Left ventricle myocardium superior (tissue), 1 donor: Measurements from ENCODE around the gene CDPF1. TPM values are rescaled to one million over a fixed set of nuclear protein-coding genes. Genes with fewer than 3 reads are reported as not detected.
"Not testable (repeated sequence)": the region's sequence is repeated elsewhere in the genome, so short reads cannot be mapped to it uniquely, and the experiment has no call there.

ENCODE experiments used
- ATAC-seq: fragments of 200-7000 bp; cut with Tn5 transposase; one replicate; pipeline ENCODE4 v1.9.1; 2020; ENCODE audit warnings: mild to moderate bottlenecking, moderate library complexity
- DNase-seq: peaks from one replicate; pipeline ENCODE4 v3.0.0-alpha.2; 2020
- intact Hi-C: fragments of 100-400 bp; cut with micrococcal nuclease; formaldehyde crosslinking; loops from one replicate; pipeline ENCODE4 v1.11.0; 2022
- total RNA-seq: library from RNA; stranded (reverse); fragmentation: NEBNext Ultra II Directional; extraction: Animal tissue kit (Norgen Biotek cat#: 25700); gene quantifications from one replicate; pipeline ENCODE4 v1.2.1, GENCODE V29; 2021
- donor health status: DM: no; HTN: yes; CAD: no; lungs with severe emphysema.

Gene CDPF1
- total RNA-seq, 1 donor from 2014 or later: 6.2 TPM

DNA sequence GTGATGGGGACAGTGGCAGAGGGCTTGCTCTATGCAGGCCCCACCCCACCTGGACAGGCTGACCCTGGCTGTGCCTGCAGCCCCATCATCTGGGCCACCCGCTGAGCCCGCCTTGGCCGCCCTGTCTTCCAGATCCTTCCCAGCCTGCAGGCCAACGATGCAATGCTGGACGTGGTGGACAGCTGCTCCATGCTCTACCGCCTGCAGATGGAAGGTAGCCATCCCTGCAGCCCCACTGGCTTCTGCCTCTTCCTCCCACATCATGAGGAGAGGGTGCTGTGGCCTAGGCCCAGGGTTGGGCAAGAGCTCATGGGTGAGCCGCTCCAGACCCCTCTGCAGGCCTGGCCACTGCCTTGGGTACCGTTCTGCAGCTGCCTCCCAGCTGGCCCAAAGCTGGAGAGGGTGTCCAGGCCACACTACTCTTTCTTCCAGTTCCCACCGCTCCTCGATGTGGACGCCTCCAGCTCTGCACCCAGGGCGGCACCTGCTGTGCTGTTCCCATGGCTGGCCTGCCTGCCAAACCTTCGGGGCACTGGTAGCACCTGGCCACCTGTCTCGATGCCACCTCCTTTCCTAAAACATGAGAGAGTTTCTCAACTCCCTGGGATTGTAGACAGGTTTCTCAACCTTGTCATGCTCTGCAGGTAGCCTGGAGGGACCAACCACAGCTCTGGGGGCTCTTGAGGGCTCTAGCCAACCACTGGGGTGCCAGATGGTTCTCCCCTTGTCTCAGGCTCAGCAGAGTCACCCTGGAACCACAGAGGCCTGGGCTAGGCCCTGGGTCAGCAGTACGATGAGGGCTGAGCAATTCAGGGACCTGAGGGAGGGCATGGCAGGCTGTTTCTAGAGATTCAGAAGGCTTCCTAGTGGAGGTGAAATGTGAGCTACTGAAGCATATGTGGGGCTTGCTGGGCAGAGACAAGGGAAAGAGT is 37.1 kb upstream of the CDPF1 start:
- ATAC-seq (no peak), DNase-seq (no peak)
- intact Hi-C loops: no loop called here

DNA sequence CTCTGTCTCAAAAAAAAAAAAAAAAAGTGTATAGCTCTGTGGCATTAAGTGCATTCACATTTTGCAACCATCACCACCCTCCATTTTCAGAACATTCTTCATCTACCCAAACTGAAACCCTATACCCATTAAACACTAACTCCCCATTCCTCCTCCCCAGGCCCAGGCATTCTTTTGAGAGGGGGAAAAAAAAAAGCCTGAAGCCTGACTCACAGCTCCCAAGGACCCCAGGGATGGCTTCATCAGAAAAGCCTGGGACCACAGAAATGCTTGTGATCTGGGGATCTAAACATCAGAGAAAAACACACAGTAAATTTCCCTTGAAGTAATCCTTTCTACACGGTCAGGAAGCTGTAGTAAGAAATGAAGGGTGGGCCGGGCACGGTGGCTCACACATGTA is 35.9 kb upstream of the CDPF1 start:
- DNase-seq (no peak), ATAC-seq (no peak)
- intact Hi-C loops: no loop called here

DNA sequence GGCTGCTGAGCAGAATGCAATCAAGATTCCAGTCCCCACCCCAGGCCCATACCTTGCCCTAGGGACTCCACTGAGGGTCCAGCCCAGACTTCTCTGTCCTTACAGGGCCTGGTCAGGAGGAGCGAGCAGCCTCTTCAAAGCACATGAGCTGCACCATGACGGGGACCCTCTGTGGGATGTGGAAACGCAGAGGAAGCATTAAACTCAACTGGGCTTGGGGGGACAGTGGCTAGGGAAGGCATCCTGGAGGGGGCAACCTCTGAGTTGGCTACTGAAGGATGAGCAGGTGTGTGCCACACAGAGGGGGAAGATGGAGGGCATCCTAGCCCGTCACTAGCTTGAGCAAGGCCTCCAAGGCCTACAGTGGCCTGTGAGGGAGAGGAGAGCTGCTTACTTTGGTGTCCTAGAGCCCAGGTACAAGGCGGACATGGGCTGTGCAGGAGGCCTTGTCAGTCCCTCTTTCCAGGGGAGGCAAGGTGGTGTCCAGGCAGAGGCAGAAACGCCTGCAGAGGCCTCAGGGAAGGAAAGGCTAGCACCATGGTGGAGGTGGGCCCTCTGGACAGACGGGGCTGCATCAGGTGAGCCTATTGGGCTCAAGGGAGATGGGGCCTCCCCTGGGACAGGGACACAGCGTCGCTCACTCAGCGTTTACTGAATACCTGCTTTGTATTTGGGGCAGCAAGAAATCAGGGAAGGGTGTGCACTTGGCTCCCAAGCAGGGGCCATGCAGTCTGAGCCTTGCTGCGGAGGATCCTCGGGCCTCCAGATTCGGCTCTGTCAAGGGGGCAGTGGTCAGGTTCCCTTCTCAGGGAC is 32.0 kb upstream of the CDPF1 start:
- DNase-seq (no peak), ATAC-seq (no peak)
- intact Hi-C loops: no loop called here

DNA sequence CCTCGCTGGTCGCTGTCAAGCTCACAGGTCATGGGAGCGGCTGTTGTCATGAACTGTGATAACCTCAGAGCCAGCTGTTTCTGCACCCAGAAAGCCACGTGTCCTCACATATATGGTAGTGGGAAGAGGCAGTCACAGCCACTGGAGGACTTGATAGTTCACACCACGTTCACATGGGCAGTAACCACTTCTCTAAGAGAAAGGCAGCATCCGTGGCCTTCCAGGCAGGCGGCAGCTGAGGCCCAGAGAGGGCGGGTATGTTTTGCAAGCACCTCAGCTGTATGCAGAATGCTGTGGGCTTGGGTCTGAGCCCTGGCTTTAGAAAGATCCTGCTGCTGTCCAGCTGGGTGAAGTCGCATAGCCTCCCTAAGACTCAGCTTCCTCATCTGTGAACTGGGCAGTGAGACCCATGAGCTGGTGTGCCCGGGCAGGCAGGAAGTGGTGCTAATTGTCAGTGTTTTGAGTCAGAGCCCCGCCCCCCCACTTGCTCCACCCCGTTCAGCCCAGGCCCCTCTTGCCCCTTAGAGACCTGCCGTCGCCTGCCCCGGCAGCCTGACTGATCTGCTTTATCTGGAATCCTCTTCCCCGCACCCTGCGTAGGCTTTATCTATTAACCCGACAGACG is 31.0 kb upstream of the CDPF1 start:
- ATAC-seq (peak; percentile 81), DNase-seq (no peak)
- intact Hi-C loops: no loop called here

DNA sequence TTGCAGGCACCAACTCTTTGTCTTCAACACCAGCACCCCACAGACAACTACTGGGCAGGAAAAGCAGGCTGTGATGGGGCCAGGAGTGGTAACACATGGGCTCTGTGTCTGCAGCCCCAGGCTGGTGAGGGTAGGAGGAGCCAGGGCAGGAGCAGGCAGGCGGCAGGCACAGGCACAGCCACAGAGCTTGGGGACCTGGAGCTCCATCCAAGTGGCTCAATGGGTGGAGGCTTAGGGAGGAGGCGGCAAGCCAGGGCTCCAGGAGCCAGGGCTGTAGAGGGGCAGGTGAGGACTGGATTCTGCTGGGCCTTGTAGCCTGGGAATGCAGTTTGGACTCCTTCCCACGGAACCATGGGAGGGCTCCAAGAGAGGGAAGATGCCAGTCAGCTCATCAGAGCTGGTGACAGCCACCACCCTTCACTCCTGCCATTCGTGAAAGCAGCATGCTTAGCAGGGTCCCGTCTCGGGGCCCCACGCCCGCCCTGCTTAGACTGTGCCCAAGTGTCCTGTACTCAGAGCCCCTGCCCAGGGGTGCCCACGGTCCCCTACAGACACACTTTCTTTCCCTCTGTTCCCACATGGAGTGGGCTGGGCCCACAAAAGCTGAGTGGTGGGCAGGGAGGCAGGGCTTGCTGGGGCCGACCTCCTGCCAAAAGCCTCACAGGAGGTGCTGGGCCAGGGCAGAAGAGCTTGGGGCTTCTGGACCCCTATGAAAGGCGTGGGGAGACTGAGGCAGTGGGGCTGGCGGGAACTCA is 30.1 kb upstream of the CDPF1 start:
- ATAC-seq: peak; percentile 83
- intact Hi-C loops: no loop called here
- peak; percentile 64 for DNase-seq

DNA sequence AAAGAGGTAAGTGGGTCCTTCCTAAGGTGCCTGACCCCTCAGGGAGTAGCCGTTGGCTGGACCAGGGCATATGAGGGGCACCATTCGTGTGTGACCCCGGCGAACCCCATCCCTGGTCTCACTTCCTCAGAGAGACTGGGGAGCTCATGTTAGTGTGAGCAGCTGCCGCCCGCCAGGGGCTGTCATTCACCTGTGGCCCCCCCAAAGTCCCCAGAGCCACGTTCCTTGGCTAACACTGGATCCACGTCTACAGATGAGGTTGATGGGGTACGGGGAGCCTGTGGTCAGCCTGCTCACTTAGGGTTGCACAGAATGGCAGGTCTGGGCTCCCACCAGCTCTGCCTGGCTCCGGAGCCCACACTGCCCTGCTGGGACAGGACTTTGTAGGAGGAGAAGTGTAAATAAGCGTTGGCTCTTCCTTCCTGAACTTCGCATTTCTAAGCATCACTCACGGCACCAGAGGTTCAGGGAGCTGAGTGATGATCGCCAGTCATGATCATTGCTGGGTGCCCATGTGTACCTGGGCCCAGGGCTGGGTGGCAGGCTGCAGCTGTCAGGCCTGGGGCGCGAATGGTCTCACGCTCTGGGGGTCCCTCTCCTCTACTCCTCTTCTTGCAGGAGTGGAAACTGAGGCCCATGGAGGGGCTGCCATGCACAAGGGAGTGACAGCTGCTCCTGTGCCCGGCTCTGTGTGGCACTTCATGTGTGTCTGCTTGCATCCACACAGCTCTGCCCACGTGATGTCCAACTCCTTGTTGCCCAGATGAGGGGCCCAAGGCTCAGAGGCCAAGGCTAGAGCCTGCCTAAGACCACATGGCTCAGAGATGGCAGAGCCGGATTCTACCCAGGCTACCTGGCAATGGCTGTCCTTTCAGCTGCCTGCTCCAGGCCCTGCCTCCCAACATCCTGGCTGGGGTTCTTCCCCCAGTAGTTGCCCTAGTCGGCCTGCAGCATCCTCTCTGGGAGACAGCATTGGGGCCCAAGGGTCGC is 28.9 kb upstream of the CDPF1 start:
- intact Hi-C loops: no loop called here
- ATAC-seq (no peak), DNase-seq (no peak)

DNA sequence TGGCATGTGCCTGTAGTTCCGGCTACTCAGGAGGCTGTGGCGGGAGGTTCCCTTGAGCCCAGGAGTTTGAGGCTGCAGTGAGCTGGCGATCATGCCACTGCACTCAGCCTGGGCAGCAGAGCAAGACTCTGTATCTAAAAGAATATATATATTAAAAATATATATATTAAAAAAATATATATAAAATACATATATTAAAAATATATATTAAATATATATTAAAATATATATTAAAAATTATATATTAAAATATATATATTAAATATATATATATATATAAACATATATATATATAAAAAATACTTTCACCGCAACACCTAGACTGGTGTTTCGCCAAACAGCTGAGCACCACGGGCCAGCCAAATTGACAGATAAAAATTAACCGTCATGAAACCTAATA is 26.5 kb upstream of the CDPF1 start:
- DNase-seq (no peak), ATAC-seq (no peak)
- intact Hi-C loops: no loop called here

DNA sequence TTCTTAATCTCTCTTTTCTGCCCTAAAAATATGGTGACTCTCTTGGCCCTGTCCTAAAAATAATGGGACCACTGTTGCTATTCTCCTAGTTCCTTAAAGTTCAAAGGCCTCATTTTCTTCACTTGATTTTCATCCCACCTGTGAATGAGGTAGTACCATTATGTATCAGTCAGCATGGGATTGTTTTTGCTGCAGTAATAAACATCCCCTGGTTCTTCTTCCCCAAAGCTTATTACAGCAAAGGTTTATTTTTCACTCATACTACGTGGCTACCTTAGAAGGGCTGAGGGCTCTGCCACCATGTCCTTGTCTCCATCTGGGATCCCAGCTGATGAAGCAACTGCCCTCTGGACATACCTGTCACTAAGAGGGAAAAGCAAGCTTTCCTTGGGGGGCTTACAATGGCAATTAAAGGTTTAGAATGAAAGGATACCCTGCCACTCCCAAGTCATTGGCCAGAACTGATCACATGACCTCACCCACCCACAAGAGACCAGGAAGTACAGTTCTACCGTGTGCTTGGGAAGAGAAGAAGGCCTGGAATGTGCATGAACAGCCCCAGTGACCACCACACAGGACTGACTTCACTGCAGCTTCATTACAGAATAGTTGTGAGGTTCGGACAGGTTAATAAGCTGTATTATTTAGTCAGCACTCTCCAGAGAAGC is 25.5 kb upstream of the CDPF1 start:
- ATAC-seq: no peak
- intact Hi-C loops: no loop called here
- no peak for DNase-seq

DNA sequence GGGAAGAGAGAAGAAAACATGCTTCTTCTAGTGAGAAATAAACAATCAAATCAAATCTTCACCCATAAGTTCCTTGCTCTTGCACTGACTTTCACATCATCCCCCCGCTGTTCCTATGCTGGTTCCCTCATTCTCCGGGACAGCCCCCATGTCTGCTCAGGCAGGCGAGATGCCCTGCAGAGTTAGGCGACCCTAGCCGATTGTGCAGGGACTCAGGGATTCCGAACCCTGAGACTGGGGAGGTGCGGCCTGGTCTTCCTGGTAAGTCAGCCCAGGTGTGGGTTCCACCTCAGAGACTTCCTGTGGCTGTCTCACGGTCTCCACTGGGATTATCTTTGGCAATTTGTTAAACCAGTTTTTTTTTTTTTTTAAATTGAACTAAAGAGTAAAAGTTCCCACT is 24.3 kb upstream of the CDPF1 start:
- ATAC-seq (no peak), DNase-seq (no peak)
- intact Hi-C loops: no loop called here

DNA sequence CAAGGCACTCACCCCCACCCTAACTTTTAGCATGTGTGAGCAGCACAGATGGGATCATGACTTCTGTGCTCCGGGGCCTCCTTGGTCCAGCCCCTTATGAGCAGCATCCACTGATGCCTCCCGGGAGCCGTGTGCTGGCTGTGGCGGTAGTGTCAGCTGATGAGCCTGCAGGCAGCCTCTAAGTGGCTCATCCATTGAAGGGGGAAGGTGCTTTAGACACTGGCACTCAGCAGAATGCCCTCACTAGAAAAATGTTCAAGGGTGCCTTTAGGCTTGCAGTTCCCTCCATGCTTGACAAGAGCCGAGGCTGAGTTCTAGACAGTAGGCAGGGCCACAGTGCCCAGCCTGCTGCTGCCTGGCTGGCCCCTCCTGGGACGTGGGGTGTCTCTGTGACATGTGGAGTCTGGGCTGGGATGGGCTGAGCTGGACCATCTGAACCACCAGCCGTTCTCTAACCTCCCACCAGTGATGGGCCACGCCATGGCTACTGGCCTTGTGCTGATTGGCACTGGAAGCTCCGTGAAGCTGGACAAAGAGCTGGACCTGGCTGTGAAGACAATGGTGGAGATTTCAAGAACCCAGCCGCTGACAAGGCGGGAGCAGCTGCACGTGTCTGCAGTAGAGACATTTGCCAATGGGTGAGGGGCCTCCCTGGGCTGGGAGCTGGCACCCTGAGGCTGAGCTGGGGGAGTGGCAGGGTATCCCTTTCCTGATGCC is 23.5 kb upstream of the CDPF1 start:
- DNase-seq (no peak), ATAC-seq (peak; percentile 24)
- intact Hi-C loops: no loop called here

DNA sequence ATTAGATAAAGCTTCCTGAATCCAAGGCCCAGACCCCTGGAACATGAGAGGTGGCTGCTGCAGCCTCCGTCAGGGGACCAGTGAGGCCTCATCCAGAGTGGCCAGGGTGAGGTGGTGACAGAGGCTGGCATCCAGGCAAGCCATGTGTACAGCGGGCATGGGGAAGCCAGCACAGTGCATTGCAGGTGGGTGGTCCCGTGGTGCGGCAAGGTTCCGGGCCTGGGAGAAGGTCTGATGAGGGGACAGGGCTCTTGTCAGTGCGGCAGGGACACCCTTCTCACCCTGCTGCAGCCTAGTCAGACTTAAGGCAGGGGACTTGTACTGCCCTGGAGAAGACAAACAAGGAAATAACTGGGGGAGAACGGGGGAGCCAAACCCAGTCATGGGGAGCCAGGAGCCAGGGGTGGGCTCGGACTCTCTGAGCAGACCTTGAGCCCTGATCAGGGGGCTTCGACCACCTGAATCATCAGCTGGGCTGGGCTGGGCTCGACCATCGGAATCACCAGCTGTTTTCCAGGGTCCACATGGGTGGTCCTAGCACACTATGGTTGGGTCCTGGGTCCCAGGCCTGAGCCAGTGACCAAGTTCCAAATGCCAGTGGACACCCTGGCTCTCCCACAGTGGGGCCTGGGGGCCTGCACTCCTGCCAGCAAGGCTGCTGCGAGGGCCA is 22.8 kb upstream of the CDPF1 start:
- intact Hi-C loops: no loop called here
- ATAC-seq (no peak), DNase-seq (no peak)

DNA sequence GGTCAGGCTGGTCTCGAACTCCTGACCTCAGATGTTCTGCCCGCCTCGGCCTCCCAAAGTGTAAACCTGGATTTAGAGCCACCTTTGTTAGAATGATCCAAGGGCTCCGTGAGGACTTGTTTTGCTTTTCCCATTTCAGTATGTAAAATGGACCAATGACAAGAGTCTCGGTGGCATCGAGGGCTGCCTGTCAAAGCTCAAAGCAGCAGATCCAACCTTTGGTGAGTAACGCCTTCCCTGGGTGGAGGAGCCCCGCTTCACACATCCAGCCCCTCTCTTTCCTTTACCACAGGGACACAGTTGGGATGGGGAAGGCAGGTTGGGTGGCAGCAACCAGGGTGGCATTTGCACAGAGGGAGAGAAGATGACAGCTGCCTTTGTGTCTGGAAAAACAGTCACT is 22.1 kb upstream of the CDPF1 start:
- intact Hi-C loops: no loop called here
- ATAC-seq (no peak), DNase-seq (no peak)

DNA sequence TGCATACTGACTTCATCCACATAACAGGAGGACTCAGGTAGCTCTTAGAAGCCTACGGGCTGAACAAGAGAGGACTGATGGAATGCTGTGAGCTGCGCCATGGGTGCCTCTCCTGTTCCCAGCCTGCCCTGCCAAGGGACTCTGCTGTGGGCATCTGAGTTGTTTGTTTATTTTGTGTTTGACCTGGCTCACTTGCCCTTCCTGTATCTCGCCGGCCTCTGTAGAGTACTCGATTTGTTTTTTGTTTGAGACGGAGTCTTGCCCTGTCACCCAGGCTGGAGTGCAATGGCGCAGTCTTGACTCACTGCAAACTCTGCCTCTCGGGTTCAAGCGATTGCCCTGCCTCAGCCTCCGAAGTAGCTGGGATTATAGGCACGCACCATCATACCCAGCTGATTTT is 19.5 kb upstream of the CDPF1 start:
- DNase-seq: no peak
- intact Hi-C loops: no loop called here
- no peak for ATAC-seq

DNA sequence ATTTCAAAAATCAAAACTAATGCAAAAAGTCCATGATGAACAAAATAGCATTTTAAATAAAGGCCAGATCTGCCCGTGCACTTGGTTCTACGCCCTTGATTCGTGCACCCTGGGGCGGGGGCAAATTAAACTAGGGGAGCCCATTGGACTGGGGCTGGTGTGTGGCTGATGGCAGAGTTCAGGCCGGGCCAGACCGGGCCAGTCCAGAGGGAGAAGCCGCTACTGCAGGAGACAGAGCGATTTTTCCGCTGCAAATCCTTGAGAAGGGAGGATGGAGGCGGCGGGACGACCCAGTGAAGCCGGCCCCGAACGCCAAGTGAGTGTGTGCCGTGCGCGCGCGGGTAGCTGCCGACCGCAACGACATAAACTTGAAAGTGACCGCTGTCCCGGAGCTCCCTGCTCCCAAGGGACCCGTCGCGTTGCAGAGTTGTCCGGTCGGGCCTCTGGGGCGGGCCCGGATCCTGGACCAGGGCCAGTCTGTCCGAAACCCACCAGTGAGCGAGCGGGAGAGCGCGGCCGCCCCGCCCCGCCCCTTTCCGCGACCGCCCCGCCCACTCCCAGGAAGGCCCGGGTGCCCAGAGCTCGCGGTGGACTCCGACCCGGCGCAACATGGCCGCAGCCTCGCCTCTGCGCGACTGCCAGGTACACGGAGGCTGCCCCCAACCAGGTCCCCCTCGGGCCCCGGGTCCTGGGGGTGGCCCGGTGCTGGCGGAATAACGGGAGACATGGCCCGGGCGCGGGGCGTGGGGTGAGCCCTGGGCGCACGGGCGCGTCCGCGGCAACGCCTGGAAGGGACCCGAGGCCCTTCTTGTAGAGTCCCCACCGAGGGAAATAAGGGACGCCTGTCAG is 17.6 kb upstream of the CDPF1 start, which contains the start of gene TTC38:
TTC38 (plus strand) TSS at position 578 of the 849 bp plus-strand sequence; CDS start at position 610, 32 bp downstream.
- ATAC-seq (peak; percentile 97), DNase-seq (peak; percentile 98)
- intact Hi-C loops: no loop called here

DNA sequence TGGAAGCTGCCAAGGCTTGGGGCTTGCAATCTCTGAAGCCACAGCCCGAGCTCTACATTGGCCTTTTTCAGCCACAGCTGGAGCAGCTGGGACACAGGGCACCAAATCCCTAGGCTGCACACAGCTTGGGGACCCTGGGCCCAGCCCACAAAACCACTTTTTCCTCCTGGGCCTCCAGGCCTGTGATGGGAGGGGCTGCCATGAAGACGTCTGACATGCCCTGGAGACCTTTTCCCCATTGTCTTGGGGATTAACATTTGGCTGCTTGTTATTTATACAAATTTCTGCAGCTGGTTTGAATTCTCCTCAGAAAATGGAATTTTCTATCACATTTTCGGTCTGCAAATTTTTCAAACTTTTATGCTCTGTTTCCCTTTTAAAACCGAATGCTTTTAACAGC is 15.5 kb upstream of the CDPF1 start:
- DNase-seq, intact Hi-C loops: not testable (repeated sequence)

More for the DNA sequence above, 15.5 kb upstream of the CDPF1 start:
- ATAC-seq: not testable (repeated sequence)
